ENCODE measurements around the gene RSPO4.

Gene RSPO4

GRCh38 chr20:910870-911770 lies 91.0 kb downstream of the RSPO4 start:
- in situ Hi-C loops (cut with MboI; ENCODE audit: low sequenced_read_pairs): no loop called here

GRCh38 chr20:910132-910869 lies 91.8 kb downstream of the RSPO4 start:
- in situ Hi-C loops (cut with MboI; ENCODE audit: low sequenced_read_pairs): no loop called here

DNA sequence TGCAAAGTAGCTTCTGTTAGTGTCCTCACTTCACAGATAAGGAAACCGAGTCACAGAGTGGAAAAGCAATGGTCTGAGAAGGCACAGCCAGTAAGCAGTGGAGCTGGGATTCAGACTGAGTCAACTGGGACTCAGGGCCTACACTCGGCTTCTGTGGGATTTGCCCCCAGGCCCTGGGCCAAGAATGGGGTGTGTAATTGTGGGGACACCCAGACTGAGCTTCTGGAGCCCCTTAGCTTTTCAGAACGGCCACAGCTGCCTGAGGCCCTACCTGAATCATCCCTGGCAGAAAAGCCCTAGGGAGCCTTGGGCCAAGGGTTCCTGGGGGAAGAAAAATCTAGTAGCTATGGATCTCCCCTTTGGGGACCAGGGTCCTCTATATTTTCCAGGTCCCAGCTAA lies 92.5 kb downstream of the RSPO4 start:
- in situ Hi-C loops (cut with MboI; ENCODE audit: low sequenced_read_pairs): no loop called here
